Stimulated activated memory B cell treated with anti-CD40 and anti-IgM and Interleukin-4, amounts not matched to agents 10 μg/mL and 1 μg/mL and 100 μg/mL, for 72 hours (primary cell): ENCODE data around the gene GZMA.

Experiments used
- ATAC-seq: fragments of 150-1000 bp; cut with Tn5 transposase; 2 replicates; pipeline ENCODE4 v1.10.0; 2021
- H3K27ac Mint-ChIP-seq: one replicate; pipeline ENCODE4 v1.8.0; 2022; ENCODE audit warnings: mild to moderate bottlenecking, mixed read lengths
- H3K27me3 Mint-ChIP-seq: one replicate; pipeline ENCODE4 v1.8.0; 2022; ENCODE audit warnings: mixed read lengths
- H3K36me3 Mint-ChIP-seq: one replicate; pipeline ENCODE4 v1.8.0; 2022; ENCODE audit warnings: mixed read lengths
- H3K4me1 Mint-ChIP-seq: one replicate; pipeline ENCODE4 v1.8.0; 2022; ENCODE audit warnings: mixed read lengths
- H3K4me3 Mint-ChIP-seq: one replicate; pipeline ENCODE4 v1.8.0; 2022; ENCODE audit warnings: mild to moderate bottlenecking, moderate library complexity, mixed read lengths
- H3K9me3 Mint-ChIP-seq: one replicate; pipeline ENCODE4 v1.8.0; 2022; ENCODE audit warnings: mixed read lengths

Gene GZMA

GRCh38 chr5:55143624-55144023 lies 41.2 kb downstream of the GZMA start:
- H3K27me3 Mint-ChIP-seq: peaks cover 19% of the 10 kb centered on the region
- H3K36me3 Mint-ChIP-seq: no peaks in the 10 kb centered on the region
- no peaks in the 10 kb centered on the region for H3K9me3 Mint-ChIP-seq
- H3K27ac Mint-ChIP-seq: no peak overlapping the region
- H3K4me3 Mint-ChIP-seq: no peak overlapping the region
- H3K4me1 Mint-ChIP-seq: no peaks in the 10 kb centered on the region
- ATAC-seq: no peak

- H3K4me1 Mint-ChIP-seq: no peaks in the 10 kb centered on the region
- H3K27ac Mint-ChIP-seq: no peak overlapping the region
- H3K9me3 Mint-ChIP-seq: no peaks in the 10 kb centered on the region
- no peaks in the 10 kb centered on the region for H3K36me3 Mint-ChIP-seq
- no peak for ATAC-seq
- H3K27me3 Mint-ChIP-seq: peaks cover 15% of the 10 kb centered on the region
- no peak overlapping the region for H3K4me3 Mint-ChIP-seq
These were observed 43.6 kb downstream of the GZMA start for GRCh38 chr5:55146080-55146479.

- peak; percentile 69 for ATAC-seq
- H3K27me3 Mint-ChIP-seq: peaks cover 15% of the 10 kb centered on the region
- no peak overlapping the region for H3K27ac Mint-ChIP-seq
- H3K4me3 Mint-ChIP-seq: no peak overlapping the region
- H3K36me3 Mint-ChIP-seq: no peaks in the 10 kb centered on the region
- no peaks in the 10 kb centered on the region for H3K4me1 Mint-ChIP-seq
- H3K9me3 Mint-ChIP-seq: no peaks in the 10 kb centered on the region
These were observed 44.2 kb downstream of the GZMA start for GRCh38 chr5:55146543-55147151.

- peaks cover 33% of the 10 kb centered on the region for H3K27me3 Mint-ChIP-seq
- no peaks in the 10 kb centered on the region for H3K9me3 Mint-ChIP-seq
- no peaks in the 10 kb centered on the region for H3K4me1 Mint-ChIP-seq
- no peak overlapping the region for H3K4me3 Mint-ChIP-seq
- H3K36me3 Mint-ChIP-seq: no peaks in the 10 kb centered on the region
- H3K27ac Mint-ChIP-seq: no peak overlapping the region
- ATAC-seq: no peak
These were observed 46.9 kb downstream of the GZMA start for GRCh38 chr5:55149308-55149795.

GRCh38 chr5:55151923-55152842 lies 49.7 kb downstream of the GZMA start:
- Mint-ChIP-seq H3K9me3 (peaks cover 5% of the 10 kb centered on the region), H3K27ac (no peak overlapping the region), H3K4me1 (no peaks in the 10 kb centered on the region), H3K4me3 (no peak overlapping the region), H3K27me3 (peaks cover 36% of the 10 kb centered on the region), H3K36me3 (no peaks in the 10 kb centered on the region)
- ATAC-seq: no peak

- ATAC-seq: no peak
- peaks cover 55% of the 10 kb centered on the region for H3K27me3 Mint-ChIP-seq
These were observed 52.4 kb downstream of the GZMA start for GRCh38 chr5:55154873-55155272.

More at GRCh38 chr5:55154873-55155272, 52.4 kb downstream of the GZMA start:
- H3K4me1 Mint-ChIP-seq: peaks cover 4% of the 10 kb centered on the region
- H3K36me3 Mint-ChIP-seq: no peaks in the 10 kb centered on the region
- no peak overlapping the region for H3K4me3 Mint-ChIP-seq
- peaks cover 5% of the 10 kb centered on the region for H3K9me3 Mint-ChIP-seq
- H3K27ac Mint-ChIP-seq: no peak overlapping the region
